Erythroblast (primary cell): ENCODE results near the gene QKI.

ENCODE experiments used
- GATA1 ChIP-seq: IDR thresholded peaks from 2 replicates; pipeline ENCODE4 v1.6.1; 2011; ENCODE audit warnings: low read depth, mild to moderate bottlenecking, control low read depth, low read length, moderate library complexity
- POLR2A ChIP-seq: IDR thresholded peaks from 2 replicates; pipeline ENCODE4 v1.6.1; 2011; ENCODE audit warnings: mild to moderate bottlenecking, low read length

GRCh38 chr6:163554663-163555062 lies 140.1 kb downstream of the QKI start:
- TF ChIP-seq POLR2A (no peak), GATA1 (no peak)
